Parathyroid adenoma (tissue), 2 donors: ENCODE data around the gene ARL2BP.
A peak's percentile ranks its signal among the peaks of the same experiment; 100 is the strongest.

Experiments used
- H2AFZ ChIP-seq: fragments of 300-600 bp; sonication (generic); one replicate; pipeline ENCODE4 v1.7.0; 2017; ENCODE audit warnings: antibody characterized with exemption, mild to moderate bottlenecking
- H3K27ac ChIP-seq: fragments of 300-600 bp; sonication (generic); one replicate; pipeline ENCODE4 v1.7.0; 2017
- H3K27me3 ChIP-seq: fragments of 300-600 bp; sonication (generic); one replicate; pipeline ENCODE4 v1.7.0; 2017; ENCODE audit warnings: low read length; ENCODE audit not compliant: control insufficient read depth, insufficient read depth
- H3K36me3 ChIP-seq: fragments of 300-600 bp; sonication (generic); one replicate; pipeline ENCODE4 v1.7.0; 2017; ENCODE audit warnings: low read length; ENCODE audit not compliant: control insufficient read depth, insufficient read depth
- H3K4me1 ChIP-seq: fragments of 300-600 bp; sonication (generic); one replicate; pipeline ENCODE4 v1.7.0; 2017; ENCODE audit warnings: control low read depth
- H3K4me2 ChIP-seq: fragments of 300-600 bp; sonication (generic); one replicate; pipeline ENCODE4 v1.7.0; 2017; ENCODE audit warnings: low read length
- H3K4me3 ChIP-seq: fragments of 300-600 bp; sonication (generic); one replicate; pipeline ENCODE4 v1.7.0; 2017; ENCODE audit warnings: low read depth, low read length
- H3K79me2 ChIP-seq: fragments of 300-600 bp; sonication (generic); one replicate; pipeline ENCODE4 v1.7.0; 2017; ENCODE audit warnings: control low read depth
- H3K9ac ChIP-seq: fragments of 300-600 bp; sonication (generic); one replicate; pipeline ENCODE4 v1.7.0; 2017; ENCODE audit warnings: mild to moderate bottlenecking
- H3K9me3 ChIP-seq: fragments of 300-600 bp; sonication (generic); one replicate; pipeline ENCODE4 v1.7.0; 2017; ENCODE audit warnings: low read length; ENCODE audit not compliant: control insufficient read depth
- CTCF ChIP-seq: fragments of 300-600 bp; sonication (generic); IDR thresholded peaks from one replicate; pipeline ENCODE4 v1.7.0; 2017; ENCODE audit warnings: antibody characterized with exemption, mild to moderate bottlenecking
- donor health status: primary hyperparathyroidism.

Gene ARL2BP

GRCh38 chr16:57299009-57299718 is 54.1 kb downstream of the ARL2BP start:
- Histone ChIP-seq H3K27ac (peak overlapping the region; percentile 88), H3K27me3 (no peaks in the 10 kb centered on the region)

DNA sequence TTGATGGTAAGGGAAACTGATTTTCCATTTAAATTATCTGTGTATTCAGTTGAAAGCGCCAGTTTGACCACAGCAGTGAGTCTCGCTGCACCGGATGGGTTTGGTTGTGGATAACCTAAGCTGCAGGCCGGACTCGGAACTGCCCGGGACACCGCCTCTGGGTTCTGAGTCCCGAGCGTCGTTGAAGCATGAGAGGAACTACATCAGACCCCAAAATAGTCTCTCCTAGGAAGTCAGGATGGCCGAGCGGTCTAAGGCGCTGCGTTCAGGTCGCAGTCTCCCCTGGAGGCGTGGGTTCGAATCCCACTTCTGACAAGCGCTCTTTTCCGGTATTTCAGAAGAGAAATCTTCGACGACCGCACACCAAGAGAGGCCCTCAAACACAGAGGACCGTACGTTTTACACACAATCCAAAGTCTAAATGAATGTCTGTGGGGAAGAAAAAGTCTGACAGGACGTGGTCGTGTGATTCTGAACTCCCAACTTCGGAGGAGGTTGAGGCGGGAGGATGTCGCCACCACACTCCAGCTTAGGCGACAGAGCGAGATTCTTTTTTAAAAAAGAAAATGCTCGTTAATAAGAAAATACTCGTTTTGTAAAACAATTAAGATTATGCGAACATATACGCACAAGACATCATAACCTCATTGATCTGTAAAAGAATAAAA is 54.8 kb downstream of the ARL2BP start:
- Histone ChIP-seq H2AFZ (peak overlapping the region; percentile 74), H3K4me2 (peak overlapping the region; percentile 75), H3K4me3 (peak overlapping the region; percentile 55), H3K79me2 (no peaks in the 10 kb centered on the region), H3K9me3 (no peaks in the 10 kb centered on the region), H3K27me3 (no peaks in the 10 kb centered on the region), H3K36me3 (no peaks in the 10 kb centered on the region), H3K9ac (no peak overlapping the region), H3K27ac (peak overlapping the region; percentile 88), H3K4me1 (peaks cover 7% of the 10 kb centered on the region)
- peak; percentile 8 for TF ChIP-seq CTCF

More at GRCh38 chr16:57299009-57299718, 54.1 kb downstream of the ARL2BP start:
- no peak for TF ChIP-seq CTCF
- Histone ChIP-seq H2AFZ (peak overlapping the region; percentile 74), H3K4me3 (peak overlapping the region; percentile 55), H3K79me2 (no peaks in the 10 kb centered on the region), H3K4me1 (peaks cover 4% of the 10 kb centered on the region), H3K9me3 (no peaks in the 10 kb centered on the region), H3K4me2 (peak overlapping the region; percentile 75), H3K36me3 (no peaks in the 10 kb centered on the region), H3K9ac (no peak overlapping the region)

DNA sequence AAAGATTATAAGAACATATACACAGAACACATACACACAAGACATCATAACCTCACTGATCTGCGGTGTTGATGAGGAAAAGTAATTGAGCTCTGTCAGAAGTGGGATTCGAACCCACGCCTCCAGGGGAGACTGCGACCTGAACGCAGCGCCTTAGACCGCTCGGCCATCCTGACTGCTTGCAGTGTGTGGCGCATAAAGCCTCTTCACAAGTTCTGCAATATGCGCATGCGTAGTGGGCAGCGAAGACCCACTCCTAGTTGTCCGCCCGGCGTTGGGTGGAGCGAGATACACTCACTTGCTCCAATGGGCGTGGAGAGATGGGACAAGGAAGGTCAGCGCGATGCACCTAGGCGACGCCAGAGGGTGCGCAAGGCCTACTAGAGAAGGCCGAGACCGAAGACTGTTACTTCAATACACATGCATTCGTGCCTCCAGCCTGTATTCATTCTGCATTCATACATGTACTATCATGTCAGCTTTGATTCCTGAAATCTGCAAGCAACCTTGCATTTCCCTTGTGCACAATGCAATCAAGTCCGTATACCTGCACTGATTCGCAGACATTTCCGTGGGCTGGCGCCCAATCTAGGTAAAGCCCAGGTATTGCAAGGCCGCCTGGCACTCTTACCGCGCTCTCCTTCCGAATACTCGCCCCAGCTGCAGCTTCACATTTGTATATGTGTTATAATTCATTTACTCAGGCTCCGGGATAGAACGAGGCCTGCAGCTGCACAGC is 55.5 kb downstream of the ARL2BP start:
- peak; percentile 97 for TF ChIP-seq CTCF
- H3K4me3 ChIP-seq: peak overlapping the region; percentile 55
- peak overlapping the region; percentile 74 for H2AFZ ChIP-seq

GRCh38 chr16:57301126-57301817 is 56.2 kb downstream of the ARL2BP start:
- Histone ChIP-seq H3K4me1 (peaks cover 7% of the 10 kb centered on the region), H3K4me2 (no peak overlapping the region), H3K9ac (no peak overlapping the region), H3K4me3 (no peak overlapping the region), H3K9me3 (no peaks in the 10 kb centered on the region), H3K27me3 (no peaks in the 10 kb centered on the region), H3K36me3 (no peaks in the 10 kb centered on the region), H2AFZ (peak overlapping the region; percentile 41), H3K79me2 (no peaks in the 10 kb centered on the region), H3K27ac (no peak overlapping the region)
- TF ChIP-seq CTCF: no peak

More for the DNA sequence above, 55.5 kb downstream of the ARL2BP start:
- Histone ChIP-seq H3K9me3 (no peaks in the 10 kb centered on the region), H3K9ac (no peak overlapping the region), H3K4me2 (peak overlapping the region; percentile 75), H3K27ac (peak overlapping the region; percentile 88), H3K27me3 (no peaks in the 10 kb centered on the region), H3K79me2 (no peaks in the 10 kb centered on the region), H3K4me1 (peaks cover 7% of the 10 kb centered on the region), H3K36me3 (no peaks in the 10 kb centered on the region)
